Measurements from ENCODE around the gene WIPF2. TPM values are rescaled to one million over a fixed set of nuclear protein-coding genes. Genes with fewer than 3 reads are reported as not detected.

The WIPF2 gene
- total and polyA plus RNA-seq, 2 donors (not counting 3 experiments of a cell fraction or from before 2014, with no cell fraction given), result 8.4 to 30.4 TPM

- FAIRE-seq (no peak), DNase-seq (ENCODE audit: low read depth, low spot score) (no peak)
- no peak overlapping the region for H3K4me2 ChIP-seq (ENCODE audit: insufficient read depth, low read length)
- H3K9me3 ChIP-seq (replicated peaks; ENCODE audit: control insufficient read depth, insufficient read depth, low read length), result no peaks in the 10 kb centered on the region
- peaks cover 10 to 30% of the 10 kb centered on the region in 2 experiments for H3K36me3 ChIP-seq (ENCODE audit: control insufficient read depth in 2 of 2, extremely low read depth in 1 of 2, insufficient read depth in 2 of 2, low read length in 2 of 2)
- dilution Hi-C loops (cut with MboI; ENCODE audit: extremely low pct_ligation_motif_present, low sequenced_read_pairs) (no loop called here), intact Hi-C loops (cut with micrococcal nuclease) (loop anchor here (10.0 kb wide), 1 partner anchor 745 kb away; the partner anchor contains the start of gene KRTAP1-5)
- no peak overlapping the region for H3K27ac ChIP-seq (ENCODE audit: insufficient read depth, low read depth, low read length)
- ChIA-PET CTCF (interaction anchor here (0.7 kb wide), 1 partner anchor 63 kb away, joined by 3 read pairs; no protein-coding TSS in a partner anchor), POLR2A (no interaction called here)
- no peak overlapping the region for H2AFZ ChIP-seq (ENCODE audit: low read depth, low read length)
- peaks cover 13% of the 10 kb centered on the region for H3K4me1 ChIP-seq (ENCODE audit: control insufficient read depth, extremely low read depth, insufficient read depth, low read length)
- TF ChIP-seq MAX (IDR thresholded peaks at IDR 0.05; ENCODE audit: insufficient read depth, insufficient read length) (no peak), POLR2A (IDR thresholded peaks at IDR 0.05; ENCODE audit: low read depth, low read length) (no peak), POLR2AphosphoS5 (IDR thresholded peaks at IDR 0.05; ENCODE audit: insufficient read depth, low read depth, low read length) (no peak), EZH2 (IDR thresholded peaks at IDR 0.05; ENCODE audit: borderline replicate concordance, low read depth, low read length, severe bottlenecking) (no peak), CTCF (IDR thresholded peaks at IDR 0.05; ENCODE audit: extremely low read depth in 1 of 2, insufficient read depth in 1 of 2, low read depth in 1 of 2, low read length in 2 of 2) (no peak), MYC (IDR thresholded peaks at IDR 0.05; ENCODE audit: low read depth, low read length) (no peak), JUN (IDR thresholded peaks at IDR 0.05; ENCODE audit: borderline replicate concordance, insufficient read depth, insufficient read length, low read depth) (no peak), GATA2 (IDR thresholded peaks at IDR 0.05; ENCODE audit: insufficient read depth, insufficient read length, low read depth, low read length) (no peak), FOS (IDR thresholded peaks at IDR 0.05; ENCODE audit: borderline replicate concordance, insufficient read depth, low read length) (no peak)
- no peaks in the 10 kb centered on the region for H3K79me2 ChIP-seq (ENCODE audit: control insufficient read depth, insufficient read depth, low read length)
- H3K4me3 ChIP-seq (replicated peaks in 1 of 3; ENCODE audit: insufficient read depth in 1 of 3, low read depth in 1 of 3, low read length in 3 of 3), result no peak overlapping the region
- H3K9ac ChIP-seq (replicated peaks; ENCODE audit: extremely low read depth, insufficient read depth, low read length), result no peak overlapping the region
- no peaks in the 10 kb centered on the region for H4K20me1 ChIP-seq (replicated peaks; ENCODE audit: control insufficient read depth, extremely low read depth, insufficient read depth, low read length)
- no peaks in the 10 kb centered on the region for H3K9me1 ChIP-seq (replicated peaks; ENCODE audit: control insufficient read depth, extremely low read depth, insufficient read depth, low read length)
- no peaks in the 10 kb centered on the region for H3K27me3 ChIP-seq (ENCODE audit: control insufficient read depth in 2 of 2, insufficient read depth in 2 of 2, low read length in 2 of 2)
- BruUV-seq (replicated peaks), result no TSS peak
Measured at GRCh38 chr17:40279402-40279801, 60.3 kb downstream of the WIPF2 start.

All from endothelial cell of umbilical vein (primary cell).